Esophagus squamous epithelium (tissue), 4 donors: ENCODE measurements around the gene PALD1.

Experiments
- CTCF ChIP-seq, 6 experiments: fragments of 450-650 bp in 4 of 6; fragments of 200-600 bp in 2 of 6; sonication (generic) in 2 of 6; IDR thresholded peaks; one replicate each; pipeline ENCODE4 v1.5.1; 2016 to 2019; ENCODE audit warnings: antibody characterized with exemption in 6 of 6, mild to moderate bottlenecking in 4 of 6, moderate library complexity in 4 of 6
- POLR2A ChIP-seq, 4 donors: fragments of 450-650 bp; IDR thresholded peaks; one replicate each; pipeline ENCODE4 v1.6.1; 2017; ENCODE audit warnings: antibody characterized with exemption in 4 of 4, mild to moderate bottlenecking in 4 of 4, moderate library complexity in 3 of 4

DNA sequence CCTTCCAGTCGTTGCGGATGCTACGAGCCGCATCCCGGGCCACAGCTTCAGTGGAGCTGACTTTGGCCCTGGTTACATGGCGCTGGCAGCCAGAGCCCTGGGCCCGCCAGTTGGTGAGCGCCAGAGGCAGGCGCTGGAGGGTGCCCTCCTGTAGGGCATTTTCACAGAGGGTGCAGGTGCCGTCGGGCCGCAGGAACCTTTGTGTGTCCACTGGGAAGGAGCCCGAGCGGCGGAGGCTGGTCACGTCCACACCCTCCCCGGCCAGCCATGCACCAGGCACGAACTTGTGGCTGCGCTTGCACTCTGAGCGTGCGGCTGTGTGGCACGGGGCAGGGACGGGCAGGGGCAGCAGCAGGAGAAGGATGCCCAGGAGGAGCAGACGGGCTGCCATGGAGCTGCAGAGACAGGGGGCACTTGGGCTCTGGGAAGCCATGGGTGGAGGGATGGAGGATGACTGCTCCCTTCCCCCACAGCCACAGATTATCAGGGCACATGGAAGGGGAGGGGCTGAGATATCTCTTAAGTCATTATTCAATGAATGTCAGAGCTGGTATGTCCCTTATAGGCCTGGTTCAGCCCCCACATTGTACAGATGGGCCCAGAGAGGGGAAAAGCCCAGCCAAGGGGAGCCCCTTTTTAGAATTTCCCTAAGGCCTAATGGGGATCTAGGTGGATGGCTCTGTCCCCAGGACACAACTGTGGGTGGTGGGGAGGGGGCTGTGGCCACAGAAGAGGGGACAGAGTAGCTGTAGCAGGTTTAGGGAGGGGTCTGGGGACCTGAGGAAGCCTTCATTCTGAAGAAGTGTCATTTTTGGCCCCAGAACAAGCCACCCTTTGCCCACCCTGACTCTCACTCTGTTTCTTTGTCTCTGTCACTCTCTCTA, 122.2 kb downstream of the PALD1 start:
- no peak for TF ChIP-seq CTCF (IDR thresholded peaks at IDR 0.05)
- no peak for TF ChIP-seq POLR2A (IDR thresholded peaks at IDR 0.05)
